ENCODE data around the gene FRAT2.
"Not testable (repeated sequence)": the region's sequence is repeated elsewhere in the genome, so short reads cannot be mapped to it uniquely, and the experiment has no call there.

The FRAT2 gene

GRCh38 chr10:97356318-97356914 lies 21.9 kb upstream of the FRAT2 start:
- no peak for DNase-seq (ENCODE audit: low read depth in 2 of 2)

GRCh38 chr10:97355571-97355975 lies 21.0 kb upstream of the FRAT2 start:
- no peak for DNase-seq (ENCODE audit: low read depth in 2 of 2)

- no peak for DNase-seq (ENCODE audit: low read depth in 2 of 2)
These were observed 19.4 kb upstream of the FRAT2 start for GRCh38 chr10:97353945-97354344.

- no peak for DNase-seq (ENCODE audit: low read depth in 2 of 2)
These were observed 15.4 kb upstream of the FRAT2 start for GRCh38 chr10:97349752-97350513.

- DNase-seq (ENCODE audit: low read depth in 2 of 2) = no peak
These were observed 12.8 kb upstream of the FRAT2 start for GRCh38 chr10:97347317-97347716.

GRCh38 chr10:97343664-97344063 lies 9.1 kb upstream of the FRAT2 start:
- not testable (repeated sequence) for DNase-seq (ENCODE audit: low read depth in 2 of 2)

GRCh38 chr10:97341416-97341815 lies 6.9 kb upstream of the FRAT2 start:
- DNase-seq (ENCODE audit: low read depth in 2 of 2) = no peak

- no peak for DNase-seq (ENCODE audit: low read depth in 2 of 2)
These were observed 3.5 kb upstream of the FRAT2 start for GRCh38 chr10:97338041-97338440.

- DNase-seq (ENCODE audit: low read depth in 2 of 2) = no peak
These were observed 2.7 kb upstream of the FRAT2 start for GRCh38 chr10:97336942-97337831.

- DNase-seq (ENCODE audit: low read depth in 2 of 2) = no peak
These were observed 1.9 kb upstream of the FRAT2 start for GRCh38 chr10:97336446-97336845.

GRCh38 chr10:97336006-97336405 lies 1.5 kb upstream of the FRAT2 start:
- DNase-seq (ENCODE audit: low read depth in 2 of 2) = no peak

GRCh38 chr10:97335188-97335619 lies 675 bp upstream of the FRAT2 start:
- DNase-seq (ENCODE audit: low read depth in 2 of 2) = no peak

- no peak for DNase-seq (ENCODE audit: low read depth in 2 of 2)
These were observed 744 bp downstream of the FRAT2 start for GRCh38 chr10:97333601-97334369.

GRCh38 chr10:97333351-97333600 lies 1.3 kb downstream of the FRAT2 start:
- DNase-seq (ENCODE audit: low read depth in 2 of 2) = no peak

- no peak for DNase-seq (ENCODE audit: low read depth in 2 of 2)
These were observed 1.8 kb downstream of the FRAT2 start for GRCh38 chr10:97332591-97333350.

GRCh38 chr10:97331153-97331703 lies 3.3 kb downstream of the FRAT2 start:
- DNase-seq (ENCODE audit: low read depth in 2 of 2) = no peak

GRCh38 chr10:97329766-97330165 lies 4.8 kb downstream of the FRAT2 start:
- no peak for DNase-seq (ENCODE audit: low read depth in 2 of 2)

- no peak for DNase-seq (ENCODE audit: low read depth in 2 of 2)
These were observed 5.7 kb downstream of the FRAT2 start for GRCh38 chr10:97328646-97329453.

- DNase-seq (ENCODE audit: low read depth in 2 of 2) = no peak
These were observed 6.9 kb downstream of the FRAT2 start for GRCh38 chr10:97327348-97328294.
